Testis (tissue), 2 donors: Measurements from ENCODE around the gene TNFSF8.

Experiments used
- POLR2A ChIP-seq: fragments of 450-650 bp; IDR thresholded peaks from one replicate; pipeline ENCODE4 v1.6.1; 2017; ENCODE audit warnings: antibody characterized with exemption, mild to moderate bottlenecking, moderate library complexity
- TF ChIP-seq, protein P1 (sequence below), 3 experiments: fragments of 450-650 bp in 2 of 3; fragments of 200-600 bp in 1 of 3; sonication (generic) in 1 of 3; IDR thresholded peaks; one replicate each; pipeline ENCODE4 v1.5.1; 2016 to 2019; ENCODE audit warnings: antibody characterized with exemption in 3 of 3, mild to moderate bottlenecking in 2 of 3, moderate library complexity in 1 of 3

GRCh38 chr9:114941376-114941775 is 11.0 kb upstream of the TNFSF8 start:
- TF ChIP-seq, protein P1, sequence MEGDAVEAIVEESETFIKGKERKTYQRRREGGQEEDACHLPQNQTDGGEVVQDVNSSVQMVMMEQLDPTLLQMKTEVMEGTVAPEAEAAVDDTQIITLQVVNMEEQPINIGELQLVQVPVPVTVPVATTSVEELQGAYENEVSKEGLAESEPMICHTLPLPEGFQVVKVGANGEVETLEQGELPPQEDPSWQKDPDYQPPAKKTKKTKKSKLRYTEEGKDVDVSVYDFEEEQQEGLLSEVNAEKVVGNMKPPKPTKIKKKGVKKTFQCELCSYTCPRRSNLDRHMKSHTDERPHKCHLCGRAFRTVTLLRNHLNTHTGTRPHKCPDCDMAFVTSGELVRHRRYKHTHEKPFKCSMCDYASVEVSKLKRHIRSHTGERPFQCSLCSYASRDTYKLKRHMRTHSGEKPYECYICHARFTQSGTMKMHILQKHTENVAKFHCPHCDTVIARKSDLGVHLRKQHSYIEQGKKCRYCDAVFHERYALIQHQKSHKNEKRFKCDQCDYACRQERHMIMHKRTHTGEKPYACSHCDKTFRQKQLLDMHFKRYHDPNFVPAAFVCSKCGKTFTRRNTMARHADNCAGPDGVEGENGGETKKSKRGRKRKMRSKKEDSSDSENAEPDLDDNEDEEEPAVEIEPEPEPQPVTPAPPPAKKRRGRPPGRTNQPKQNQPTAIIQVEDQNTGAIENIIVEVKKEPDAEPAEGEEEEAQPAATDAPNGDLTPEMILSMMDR (IDR thresholded peaks at IDR 0.05), result no peak
- no peak for TF ChIP-seq POLR2A
